H1 (cell line): ENCODE measurements around the gene ZNF260. TPM values are rescaled to one million over a fixed set of nuclear protein-coding genes. Genes with fewer than 3 reads are reported as not detected.

Experiments
- BCL11A ChIP-seq, 2 experiments: IDR thresholded peaks; one replicate each; pipeline ENCODE4 v1.6.1; 2011; ENCODE audit warnings: low read depth in 2 of 2, low read length in 2 of 2, mild to moderate bottlenecking in 2 of 2
- CBX8 ChIP-seq: fragments of 300-800, 300-1000 bp; sonication (generic); IDR thresholded peaks from 2 replicates; pipeline ENCODE4 v1.7.1; 2016; ENCODE audit warnings: low read depth, low read length, borderline replicate concordance
- GTF2F1 ChIP-seq: IDR thresholded peaks from 2 replicates; pipeline ENCODE4 v1.6.1; 2012; ENCODE audit warnings: low read depth, low read length, improper control_type of control experiment, borderline replicate concordance
- JUND ChIP-seq: IDR thresholded peaks from 2 replicates; pipeline ENCODE4 v1.6.1; 2011; ENCODE audit warnings: mild to moderate bottlenecking, improper control_type of control experiment, low read length
- MAFK ChIP-seq: IDR thresholded peaks from 2 replicates; pipeline ENCODE4 v1.6.1; 2012; ENCODE audit warnings: low read depth, mild to moderate bottlenecking, improper control_type of control experiment, low read length
- NANOG ChIP-seq: IDR thresholded peaks from 2 replicates; pipeline ENCODE4 v1.6.1; 2011; ENCODE audit warnings: low read length, low read depth, mild to moderate bottlenecking, inconsistent platforms; ENCODE audit not compliant: insufficient read depth, poor library complexity, severe bottlenecking
- PHF8 ChIP-seq: fragments of 200-600 bp; sonication (generic); conservative IDR thresholded peaks from 2 replicates; pipeline ENCODE4 v1.7.1; 2012; ENCODE audit warnings: low read depth, mild to moderate bottlenecking, inconsistent platforms, low read length, moderate library complexity
- RBBP5 ChIP-seq: IDR thresholded peaks from 2 replicates; pipeline ENCODE4 v1.7.1; 2012; ENCODE audit warnings: low read depth, mild to moderate bottlenecking, inconsistent platforms, low read length, moderate library complexity, borderline replicate concordance
- SP1 ChIP-seq: IDR thresholded peaks from 2 replicates; pipeline ENCODE4 v1.6.1; 2011; ENCODE audit warnings: low read depth, low read length
- TCF12 ChIP-seq: IDR thresholded peaks from 2 replicates; pipeline ENCODE4 v1.6.1; 2011; ENCODE audit warnings: low read depth, mild to moderate bottlenecking, low read length
- ZNF274 ChIP-seq: IDR thresholded peaks from 2 replicates; pipeline ENCODE4 v1.7.0; 2012; ENCODE audit warnings: low read length, borderline replicate concordance; ENCODE audit errors: extremely low read depth
- polyA plus RNA-seq, 7 experiments: library from polyadenylated mRNA; depleted of rRNA in 3 of 7; stranded (reverse) in 5 of 7; unstranded in 2 of 7; fragments of >200 nt in 5 of 7; fragments of 200-250 nt in 2 of 7; gene quantifications; 1 replicate in 5 of 7; 2 replicates in 1 of 7; 4 replicates in 1 of 7; pipeline versions ENCODE4 v1.2.1 to v1.2.3, GENCODE V29; 2011 to 2013; ENCODE audit warnings: missing spikeins in 2 of 7, mixed read lengths in 2 of 7
- total RNA-seq: library from RNA; stranded (reverse); fragmentation: NEBNext Ultra II Directional; extraction: Animal tissue kit (Norgen Biotek cat#: 25700); gene quantifications from 2 replicates; pipeline ENCODE4 v1.2.1, GENCODE V29; 2021
- TF ChIP-seq, protein P1 (sequence below): IDR thresholded peaks from 2 replicates; pipeline ENCODE4 v1.6.1; 2011; ENCODE audit warnings: low read depth, mild to moderate bottlenecking, low read length; ENCODE audit not compliant: insufficient read depth
- TF ChIP-seq, protein P2 (sequence below): IDR thresholded peaks from 2 replicates; pipeline ENCODE4 v1.6.1; 2012; ENCODE audit warnings: inconsistent platforms

ZNF260 gene
- total and polyA plus RNA-seq, 2 of the 8 experiments (the other 6 are each of a cell fraction or from before 2014, with no cell fraction given), result 5.5 to 30.7 TPM

GRCh38 chr19:36528194-36528920, at the start of gene ZNF260 (continued):
- TF ChIP-seq GTF2F1, result peak; percentile 79; the same call in 1 of the 2 replicates
- TF ChIP-seq TCF12, result 0 out of 2 replicates have a peak, but pooled peaks have one; percentile 52
- TF ChIP-seq RBBP5, result no peak
- TF ChIP-seq, protein P1, sequence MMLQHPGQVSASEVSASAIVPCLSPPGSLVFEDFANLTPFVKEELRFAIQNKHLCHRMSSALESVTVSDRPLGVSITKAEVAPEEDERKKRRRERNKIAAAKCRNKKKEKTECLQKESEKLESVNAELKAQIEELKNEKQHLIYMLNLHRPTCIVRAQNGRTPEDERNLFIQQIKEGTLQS, result 0 out of 2 replicates have a peak, but pooled peaks have one; percentile 8
- TF ChIP-seq SP1, result 0 out of 2 replicates have a peak, but pooled peaks have one; percentile 32
- TF ChIP-seq, protein P2, sequence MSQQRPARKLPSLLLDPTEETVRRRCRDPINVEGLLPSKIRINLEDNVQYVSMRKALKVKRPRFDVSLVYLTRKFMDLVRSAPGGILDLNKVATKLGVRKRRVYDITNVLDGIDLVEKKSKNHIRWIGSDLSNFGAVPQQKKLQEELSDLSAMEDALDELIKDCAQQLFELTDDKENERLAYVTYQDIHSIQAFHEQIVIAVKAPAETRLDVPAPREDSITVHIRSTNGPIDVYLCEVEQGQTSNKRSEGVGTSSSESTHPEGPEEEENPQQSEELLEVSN, result peak; percentile 55; the same call in 1 of the 2 replicates
- no peak for TF ChIP-seq NANOG
- peak; percentile 12; the same call in 1 of the 2 replicates for TF ChIP-seq MAFK
- TF ChIP-seq PHF8, result peak; percentile 98
- no peak for TF ChIP-seq CBX8
- TF ChIP-seq JUND, result 0 out of 2 replicates have a peak, but pooled peaks have one; percentile 26
- TF ChIP-seq ZNF274, result no peak
- TF ChIP-seq BCL11A (IDR thresholded peaks at IDR 0.05; ENCODE audit: low read depth in 2 of 2, low read length in 2 of 2), result no peak
- TF ChIP-seq, all 59 proteins: peak for 24
